ENCODE results near the gene FUT3.
"Not testable (repeated sequence)": the region's sequence is repeated elsewhere in the genome, so short reads cannot be mapped to it uniquely, and the experiment has no call there.

- TF ChIP-seq CTCF, EP300 (IDR thresholded peaks at IDR 0.05): not testable (repeated sequence)
Measured at GRCh38 chr19:5884065-5884811, 33.0 kb upstream of the FUT3 start.

All from tibial nerve (tissue), 4 donors.